ENCODE results near the gene AFF2. TPM values are rescaled to one million over a fixed set of nuclear protein-coding genes. Genes with fewer than 3 reads are reported as not detected.

AFF2 gene
- total and polyA plus RNA-seq, 7 donors, result 0.01 to 0.32 (median 0.11) TPM; not detected in 1

- 59 to 69% (median 66%) methylated on average over 6 of the region's 6 CpGs for WGBS, 3 donors
- Histone ChIP-seq H3K9me3 (no peaks in the 10 kb centered on the region), H3K36me3 (ENCODE audit: insufficient read depth in 1 of 2, low read depth in 1 of 2) (no peaks in the 10 kb centered on the region), H3K27me3 (ENCODE audit: insufficient read depth in 3 of 3, low read length in 2 of 3) (no peaks in the 10 kb centered on the region), H3K4me3 (no peak overlapping the region), H3K27ac (no peak overlapping the region), H3K4me1 (no peaks in the 10 kb centered on the region)
- intact Hi-C loops (cut with DNase I), result no loop called here
- DNase-seq, result no peak
- ATAC-seq, result no peak
- TF ChIP-seq CTCF (IDR thresholded peaks at IDR 0.05), result no peak
Observed at GRCh38 chrX:148555571-148556243, 55.3 kb downstream of the AFF2 start.

GRCh38 chrX:148556498-148556897, 56.1 kb downstream of the AFF2 start:
- DNase-seq (no peak), ATAC-seq (no peak)
- H3K36me3 ChIP-seq (ENCODE audit: insufficient read depth in 1 of 2, low read depth in 1 of 2), result no peaks in the 10 kb centered on the region
- 93 to 100% (median 95%) methylated on average over 1 of the region's 1 CpG for WGBS, 3 donors
- H3K27ac ChIP-seq, result no peak overlapping the region
- H3K4me1 ChIP-seq, result no peaks in the 10 kb centered on the region
- H3K9me3 ChIP-seq, result no peaks in the 10 kb centered on the region
- no peak overlapping the region for H3K4me3 ChIP-seq
- H3K27me3 ChIP-seq (ENCODE audit: insufficient read depth in 3 of 3, low read length in 2 of 3), result no peaks in the 10 kb centered on the region
- intact Hi-C loops (cut with DNase I), result no loop called here
- no peak for TF ChIP-seq CTCF (IDR thresholded peaks at IDR 0.05)

GRCh38 chrX:148562846-148563245, 62.4 kb downstream of the AFF2 start:
- H3K27ac ChIP-seq, result no peak overlapping the region
- H3K9me3 ChIP-seq, result no peaks in the 10 kb centered on the region
- H3K4me3 ChIP-seq, result no peak overlapping the region
- 40 to 52% (median 44%) methylated on average over 3 of the region's 3 CpGs for WGBS, 3 donors
- H3K36me3 ChIP-seq (ENCODE audit: insufficient read depth in 1 of 2, low read depth in 1 of 2), result no peaks in the 10 kb centered on the region
- ATAC-seq (no peak), DNase-seq (no peak)
- intact Hi-C loops (cut with DNase I), result no loop called here
- TF ChIP-seq CTCF (IDR thresholded peaks at IDR 0.05), result no peak
- no peaks in the 10 kb centered on the region for H3K27me3 ChIP-seq (ENCODE audit: insufficient read depth in 3 of 3, low read length in 2 of 3)
- no peaks in the 10 kb centered on the region for H3K4me1 ChIP-seq

- Histone ChIP-seq H3K27ac (no peak overlapping the region), H3K4me1 (no peaks in the 10 kb centered on the region), H3K9me3 (no peaks in the 10 kb centered on the region), H3K36me3 (ENCODE audit: insufficient read depth in 1 of 2, low read depth in 1 of 2) (no peaks in the 10 kb centered on the region), H3K4me3 (no peak overlapping the region), H3K27me3 (ENCODE audit: insufficient read depth in 3 of 3, low read length in 2 of 3) (no peaks in the 10 kb centered on the region)
- ATAC-seq (no peak), DNase-seq (no peak)
- intact Hi-C loops (cut with DNase I), result no loop called here
- no peak for TF ChIP-seq CTCF (IDR thresholded peaks at IDR 0.05)
- WGBS, 3 donors, result 37 to 50% (median 48%) methylated on average over 3 of the region's 3 CpGs
Observed at GRCh38 chrX:148567229-148567628, 66.8 kb downstream of the AFF2 start.

GRCh38 chrX:148567779-148568178, 67.4 kb downstream of the AFF2 start:
- H3K9me3 ChIP-seq, result no peaks in the 10 kb centered on the region
- H3K27ac ChIP-seq, result no peak overlapping the region
- ATAC-seq (no peak), DNase-seq (no peak)
- no peaks in the 10 kb centered on the region for H3K36me3 ChIP-seq (ENCODE audit: insufficient read depth in 1 of 2, low read depth in 1 of 2)
- H3K4me1 ChIP-seq, result no peaks in the 10 kb centered on the region
- no peak overlapping the region for H3K4me3 ChIP-seq
- H3K27me3 ChIP-seq (ENCODE audit: insufficient read depth in 3 of 3, low read length in 2 of 3), result no peaks in the 10 kb centered on the region
- intact Hi-C loops (cut with DNase I), result no loop called here
- 48 to 77% (median 74%) methylated on average over 1 of the region's 1 CpG for WGBS, 3 donors
- TF ChIP-seq CTCF (IDR thresholded peaks at IDR 0.05), result no peak

Data from psoas muscle (tissue), 8 donors.